ENCODE results near the gene NDUFB10. TPM values are rescaled to one million over a fixed set of nuclear protein-coding genes. Genes with fewer than 3 reads are reported as not detected.

The NDUFB10 gene
- total RNA-seq, 8 experiments from 2014 or later, result 153 to 255 (median 183) TPM

DNA sequence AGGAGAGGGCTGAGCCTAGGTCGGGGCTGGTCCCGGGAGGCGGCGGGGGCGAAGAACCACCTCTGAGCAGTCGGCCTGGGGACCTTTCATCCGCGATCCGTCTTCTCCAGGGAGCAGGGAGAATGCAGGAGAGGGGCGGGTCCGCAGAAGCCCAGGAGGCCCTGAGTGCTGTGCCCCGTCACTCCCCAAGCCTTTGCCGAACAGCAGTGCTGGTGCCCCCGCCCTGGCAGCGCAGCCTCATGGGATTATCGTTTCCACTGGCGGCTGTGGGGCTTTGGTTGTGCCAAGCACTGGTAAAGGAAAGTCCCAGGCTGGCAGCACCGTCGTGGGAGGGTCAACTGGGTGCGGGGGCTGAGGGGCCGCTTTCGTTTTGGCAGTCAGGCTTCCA lies 13.1 kb downstream of the NDUFB10 start:
- peak overlapping the region; percentile 81 to 98 (median 92) for H3K4me3 ChIP-seq
- in situ Hi-C loops (cut with MboI; ENCODE audit: low pct_unique_long_range_greater_than_20kb in 2 of 9, low sequenced_read_pairs in 9 of 9, unreplicated experiment in 9 of 9), result no loop called here
- H3K4me1 ChIP-seq (replicated peaks in 1 of 2), result peaks cover 5 to 15% of the 10 kb centered on the region in 2 donors
- peak overlapping the region; percentile 96 for H3K27ac ChIP-seq
- WGBS, 10 experiments, result 0 to 6% (median 0%) methylated on average over 2 to 20 of the region's 22 CpGs; no CpG with 5 or more reads in 7 of the 10 experiments
- ATAC-seq (replicated peaks in 6 of 8), result peak; percentile 2 to 58 (median 11)

DNA sequence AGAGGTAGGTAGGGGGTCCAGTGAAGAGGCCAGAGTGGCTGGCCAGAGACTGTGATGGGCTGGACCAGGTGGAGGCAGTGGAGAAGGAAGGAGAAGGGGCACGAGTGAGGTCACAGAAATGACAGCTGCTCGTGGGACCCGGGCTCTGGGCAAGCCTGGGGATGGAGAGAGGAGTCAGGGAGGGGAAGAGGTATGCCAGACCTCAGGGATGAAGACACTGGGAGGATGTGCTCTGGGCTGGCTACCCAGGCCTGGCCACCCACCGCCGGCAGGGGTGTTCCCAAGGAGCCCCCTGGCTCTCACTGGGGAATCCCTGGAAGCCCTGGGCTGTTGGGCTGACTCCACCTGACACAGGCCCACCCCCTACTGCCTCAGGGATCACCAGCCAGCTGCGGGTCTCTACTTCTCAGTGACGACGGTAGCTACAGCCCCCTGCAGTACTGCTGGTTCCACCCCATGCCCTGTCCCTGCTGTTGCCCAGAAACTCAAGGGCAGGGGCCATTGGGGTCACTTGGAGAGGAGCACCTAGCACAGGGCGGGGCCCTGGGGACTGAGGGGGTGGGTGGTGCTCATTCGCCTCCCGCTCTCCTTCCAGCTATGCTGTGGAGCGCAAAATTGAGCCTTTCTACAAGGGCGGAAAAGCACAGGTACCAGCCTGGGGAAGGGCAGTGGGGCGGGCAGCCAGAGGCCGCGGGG lies 14.3 kb downstream of the NDUFB10 start:
- Histone ChIP-seq H3K4me3 (no peak overlapping the region), H3K27ac (no peak overlapping the region), H3K4me1 (replicated peaks in 1 of 2) (peaks cover 5 to 15% of the 10 kb centered on the region in 2 donors)
- ATAC-seq (replicated peaks in 6 of 8), result no peak
- 67 to 87% (median 79%) methylated on average over 3 of the region's 16 CpGs; no CpG with 5 or more reads in 7 of the 10 experiments for WGBS, 10 experiments
- in situ Hi-C loops (cut with MboI; ENCODE audit: low pct_unique_long_range_greater_than_20kb in 2 of 9, low sequenced_read_pairs in 9 of 9, unreplicated experiment in 9 of 9), result no loop called here

DNA sequence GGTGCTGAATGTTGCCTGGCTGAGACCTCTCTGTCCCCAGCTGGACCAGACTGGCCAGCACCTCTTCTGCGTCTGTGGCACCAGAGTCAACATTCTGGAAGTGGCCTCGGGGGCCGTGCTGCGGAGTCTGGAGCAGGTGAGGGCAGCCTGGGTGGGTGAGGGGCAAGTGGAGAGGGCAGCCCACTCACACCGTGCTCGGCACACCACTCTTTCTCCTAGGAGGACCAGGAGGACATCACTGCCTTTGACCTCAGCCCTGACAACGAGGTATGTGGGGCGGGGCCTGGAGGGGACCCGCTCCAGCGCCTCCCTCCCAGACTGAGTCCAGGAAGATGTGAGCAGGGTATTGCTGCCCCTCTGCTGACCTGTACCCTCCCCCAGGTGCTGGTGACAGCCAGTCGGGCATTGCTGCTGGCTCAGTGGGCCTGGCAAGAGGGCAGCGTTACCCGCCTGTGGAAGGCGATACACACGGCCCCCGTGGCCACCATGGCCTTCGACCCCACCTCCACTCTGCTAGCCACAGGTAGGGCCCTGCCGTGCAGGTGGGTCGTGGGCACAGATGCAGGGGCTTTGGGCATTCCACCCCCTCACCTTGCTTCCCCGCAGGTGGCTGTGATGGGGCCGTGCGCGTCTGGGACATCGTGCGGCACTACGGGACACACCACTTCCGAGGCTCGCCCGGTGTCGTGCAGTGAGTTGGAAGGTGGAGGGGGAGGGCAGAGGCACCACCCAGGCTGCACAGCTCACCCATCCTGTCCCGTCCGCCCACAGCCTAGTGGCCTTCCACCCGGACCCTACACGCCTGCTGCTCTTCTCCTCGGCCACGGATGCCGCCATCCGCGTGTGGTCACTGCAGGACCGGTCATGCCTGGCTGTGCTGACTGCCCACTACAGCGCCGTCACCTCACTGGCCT lies 15.1 kb downstream of the NDUFB10 start:
- ATAC-seq (replicated peaks in 6 of 8), result no peak
- Histone ChIP-seq H3K4me3 (no peak overlapping the region), H3K4me1 (replicated peaks in 1 of 2) (peaks cover 5 to 15% of the 10 kb centered on the region in 2 donors), H3K27ac (no peak overlapping the region)
- 91 to 100% (median 100%) methylated on average over 1 to 13 of the region's 42 CpGs; no CpG with 5 or more reads in 5 of the 10 experiments for WGBS, 10 experiments
- in situ Hi-C loops (cut with MboI; ENCODE audit: low pct_unique_long_range_greater_than_20kb in 2 of 9, low sequenced_read_pairs in 9 of 9, unreplicated experiment in 9 of 9), result no loop called here

DNA sequence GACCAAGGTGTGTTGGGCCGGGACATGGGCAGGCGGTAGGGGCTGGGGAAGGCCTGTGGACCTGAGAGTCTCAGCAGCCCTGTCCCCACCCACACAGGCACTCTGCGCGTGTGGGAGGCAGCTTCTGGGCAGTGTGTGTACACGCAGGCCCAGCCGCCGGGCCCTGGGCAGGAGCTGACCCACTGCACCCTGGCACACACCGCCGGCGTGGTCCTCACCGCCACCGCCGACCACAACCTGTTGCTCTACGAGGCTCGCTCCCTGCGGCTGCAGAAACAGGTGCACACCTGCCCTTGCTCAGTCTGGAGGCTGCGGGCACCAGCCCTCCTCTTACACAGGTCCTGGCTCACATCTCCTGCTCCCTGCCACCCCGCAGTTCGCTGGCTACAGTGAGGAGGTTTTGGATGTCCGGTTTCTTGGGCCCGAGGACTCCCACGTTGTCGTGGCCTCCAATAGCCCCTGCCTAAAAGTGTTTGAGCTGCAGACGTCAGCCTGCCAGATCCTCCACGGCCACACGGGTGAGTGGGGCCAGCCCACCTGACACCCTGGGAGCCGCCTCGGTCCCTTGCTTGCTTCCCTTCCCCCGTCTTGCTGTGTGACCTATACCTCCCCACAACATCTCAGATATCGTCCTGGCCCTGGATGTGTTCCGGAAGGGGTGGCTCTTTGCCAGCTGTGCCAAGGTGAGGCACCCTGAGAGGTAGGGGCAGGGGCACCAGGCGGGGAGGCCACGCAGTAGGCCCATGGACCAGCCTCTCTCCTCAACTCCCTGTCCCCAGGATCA lies 16.3 kb downstream of the NDUFB10 start:
- WGBS, 10 experiments, result 80 to 96% (median 89%) methylated on average over 4 to 5 of the region's 33 CpGs; no CpG with 5 or more reads in 5 of the 10 experiments
- ATAC-seq (replicated peaks in 6 of 8), result no peak
- Histone ChIP-seq H3K27ac (no peak overlapping the region), H3K4me1 (replicated peaks in 1 of 2) (peaks cover 5 to 25% of the 10 kb centered on the region in 2 donors), H3K4me3 (no peak overlapping the region)
- in situ Hi-C loops (cut with MboI; ENCODE audit: low pct_unique_long_range_greater_than_20kb in 2 of 9, low sequenced_read_pairs in 9 of 9, unreplicated experiment in 9 of 9), result no loop called here

DNA sequence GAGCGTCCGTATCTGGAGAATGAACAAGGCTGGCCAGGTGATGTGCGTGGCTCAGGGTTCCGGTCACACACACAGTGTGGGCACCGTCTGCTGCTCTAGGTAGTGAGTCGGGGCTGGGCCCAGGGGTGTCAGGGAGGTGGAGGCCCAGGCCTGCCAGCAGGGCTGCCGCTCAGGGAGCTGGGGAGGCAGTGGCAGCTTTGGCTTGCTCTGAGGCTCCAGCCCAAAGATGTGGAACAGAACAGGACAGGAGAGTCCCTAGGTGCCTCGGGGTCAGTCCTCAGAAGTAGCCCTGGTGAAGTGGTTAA lies 16.8 kb downstream of the NDUFB10 start:
- Histone ChIP-seq H3K27ac (no peak overlapping the region), H3K4me1 (replicated peaks in 1 of 2) (peaks cover under 1 to 20% of the 10 kb centered on the region in 2 donors), H3K4me3 (no peak overlapping the region)
- WGBS, 10 experiments, result no CpG with 5 or more reads among the region's 8 CpGs
- ATAC-seq (replicated peaks in 6 of 8), result no peak
- in situ Hi-C loops (cut with MboI; ENCODE audit: low pct_unique_long_range_greater_than_20kb in 2 of 9, low sequenced_read_pairs in 9 of 9, unreplicated experiment in 9 of 9), result no loop called here

DNA sequence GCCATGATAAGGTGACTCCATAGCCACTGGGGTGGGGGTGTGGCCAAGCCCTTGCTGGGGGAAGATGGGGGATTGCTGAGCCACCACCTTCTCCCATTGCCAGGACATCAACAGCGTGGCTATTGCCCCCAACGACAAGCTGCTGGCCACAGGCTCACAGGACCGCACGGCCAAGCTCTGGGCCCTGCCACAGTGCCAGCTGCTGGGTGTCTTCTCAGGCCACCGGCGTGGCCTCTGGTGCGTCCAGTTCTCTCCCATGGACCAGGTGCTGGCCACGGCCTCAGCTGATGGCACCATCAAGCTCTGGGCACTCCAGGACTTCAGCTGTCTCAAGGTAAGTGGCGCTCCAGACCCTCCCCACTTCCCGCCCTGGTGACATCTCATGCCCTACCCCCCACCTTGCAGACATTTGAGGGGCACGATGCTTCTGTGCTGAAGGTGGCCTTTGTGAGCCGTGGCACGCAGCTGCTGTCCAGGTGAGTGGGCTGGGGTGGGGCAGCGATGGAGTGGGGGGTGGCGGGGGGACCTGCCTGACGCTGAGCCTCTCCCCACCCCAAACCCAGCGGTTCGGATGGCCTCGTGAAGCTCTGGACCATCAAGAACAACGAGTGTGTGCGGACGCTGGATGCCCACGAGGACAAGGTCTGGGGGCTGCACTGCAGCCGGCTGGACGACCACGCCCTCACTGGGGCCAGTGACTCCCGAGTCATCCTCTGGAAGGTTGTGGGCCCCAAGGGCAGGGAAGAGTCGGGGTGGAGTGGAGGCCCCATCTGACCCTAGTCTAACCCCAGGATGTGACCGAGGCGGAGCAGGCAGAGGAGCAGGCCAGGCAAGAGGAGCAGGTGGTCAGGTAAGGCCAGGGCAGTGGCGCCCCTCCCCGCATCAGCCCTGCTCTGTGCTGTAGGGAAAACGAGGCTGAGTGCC lies 17.9 kb downstream of the NDUFB10 start:
- WGBS, 10 experiments, result no CpG with 5 or more reads among the region's 33 CpGs
- Histone ChIP-seq H3K4me3 (no peak overlapping the region), H3K27ac (no peak overlapping the region), H3K4me1 (replicated peaks in 1 of 2) (peaks cover 0 to 18% of the 10 kb centered on the region in 2 donors)
- in situ Hi-C loops (cut with MboI; ENCODE audit: low pct_unique_long_range_greater_than_20kb in 2 of 9, low sequenced_read_pairs in 9 of 9, unreplicated experiment in 9 of 9), result no loop called here
- no peak for ATAC-seq (replicated peaks in 6 of 8)

DNA sequence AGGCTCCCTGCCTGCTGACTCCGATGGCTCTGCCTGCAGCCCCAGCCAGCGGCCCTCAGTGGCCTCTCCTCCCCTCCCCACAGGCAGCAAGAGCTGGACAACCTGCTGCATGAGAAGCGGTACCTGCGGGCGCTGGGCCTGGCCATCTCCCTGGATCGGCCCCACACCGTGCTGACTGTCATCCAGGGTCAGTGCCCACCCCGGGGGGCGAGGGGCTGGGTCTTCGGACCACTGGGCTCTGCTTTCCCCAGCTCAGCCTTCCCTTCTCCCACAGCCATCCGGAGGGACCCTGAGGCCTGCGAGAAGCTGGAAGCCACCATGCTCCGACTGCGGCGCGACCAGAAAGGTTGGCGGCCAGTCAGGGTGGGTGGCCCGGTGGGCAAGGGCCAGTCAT lies 18.5 kb downstream of the NDUFB10 start:
- H3K4me1 ChIP-seq (replicated peaks in 1 of 2), result peaks cover 0 to 16% of the 10 kb centered on the region in 2 donors
- H3K27ac ChIP-seq, result no peak overlapping the region
- in situ Hi-C loops (cut with MboI; ENCODE audit: low pct_unique_long_range_greater_than_20kb in 2 of 9, low sequenced_read_pairs in 9 of 9, unreplicated experiment in 9 of 9), result no loop called here
- H3K4me3 ChIP-seq, result no peak overlapping the region
- no peak for ATAC-seq (replicated peaks in 6 of 8)
- 90 to 100% (median 100%) methylated on average over 1 to 2 of the region's 18 CpGs; no CpG with 5 or more reads in 7 of the 10 experiments for WGBS, 10 experiments

DNA sequence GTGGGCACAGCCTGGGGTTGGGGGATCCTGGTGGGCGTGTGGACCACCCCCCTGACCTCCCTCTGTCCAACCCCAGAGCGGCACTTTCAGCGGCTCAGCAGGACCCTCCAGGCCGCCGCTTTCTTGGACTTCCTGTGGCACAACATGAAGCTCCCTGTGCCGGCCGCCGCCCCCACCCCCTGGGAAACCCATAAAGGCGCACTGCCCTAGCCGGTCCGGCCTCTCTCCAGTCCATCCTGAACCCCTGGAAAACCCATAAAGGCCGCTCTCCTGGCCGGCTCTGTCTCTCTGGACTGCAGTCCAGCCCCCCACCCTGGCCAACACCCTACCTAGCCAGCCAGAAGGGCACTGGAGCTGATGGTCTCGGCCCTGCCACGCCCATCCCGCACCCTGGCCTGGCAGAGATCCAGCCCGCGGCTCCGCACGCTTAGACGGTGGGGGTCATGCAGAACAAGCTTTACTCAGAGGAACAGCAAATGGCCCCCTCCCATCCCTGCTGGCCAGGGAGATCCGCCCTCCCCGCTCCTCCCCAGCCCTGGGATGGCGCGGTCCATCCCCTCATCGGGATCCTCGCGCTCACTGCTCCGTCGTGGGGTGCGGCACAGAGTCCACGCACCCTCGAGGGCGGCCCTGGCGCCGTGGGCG lies 19.3 kb downstream of the NDUFB10 start:
- in situ Hi-C loops (cut with MboI; ENCODE audit: low pct_unique_long_range_greater_than_20kb in 2 of 9, low sequenced_read_pairs in 9 of 9, unreplicated experiment in 9 of 9), result no loop called here
- no peak for ATAC-seq (replicated peaks in 6 of 8)
- H3K4me3 ChIP-seq, result no peak overlapping the region
- no peak overlapping the region for H3K27ac ChIP-seq
- WGBS, 10 experiments, result no CpG with 5 or more reads among the region's 37 CpGs
- H3K4me1 ChIP-seq (replicated peaks in 1 of 2), result peaks cover 0 to 11% of the 10 kb centered on the region in 2 donors

DNA sequence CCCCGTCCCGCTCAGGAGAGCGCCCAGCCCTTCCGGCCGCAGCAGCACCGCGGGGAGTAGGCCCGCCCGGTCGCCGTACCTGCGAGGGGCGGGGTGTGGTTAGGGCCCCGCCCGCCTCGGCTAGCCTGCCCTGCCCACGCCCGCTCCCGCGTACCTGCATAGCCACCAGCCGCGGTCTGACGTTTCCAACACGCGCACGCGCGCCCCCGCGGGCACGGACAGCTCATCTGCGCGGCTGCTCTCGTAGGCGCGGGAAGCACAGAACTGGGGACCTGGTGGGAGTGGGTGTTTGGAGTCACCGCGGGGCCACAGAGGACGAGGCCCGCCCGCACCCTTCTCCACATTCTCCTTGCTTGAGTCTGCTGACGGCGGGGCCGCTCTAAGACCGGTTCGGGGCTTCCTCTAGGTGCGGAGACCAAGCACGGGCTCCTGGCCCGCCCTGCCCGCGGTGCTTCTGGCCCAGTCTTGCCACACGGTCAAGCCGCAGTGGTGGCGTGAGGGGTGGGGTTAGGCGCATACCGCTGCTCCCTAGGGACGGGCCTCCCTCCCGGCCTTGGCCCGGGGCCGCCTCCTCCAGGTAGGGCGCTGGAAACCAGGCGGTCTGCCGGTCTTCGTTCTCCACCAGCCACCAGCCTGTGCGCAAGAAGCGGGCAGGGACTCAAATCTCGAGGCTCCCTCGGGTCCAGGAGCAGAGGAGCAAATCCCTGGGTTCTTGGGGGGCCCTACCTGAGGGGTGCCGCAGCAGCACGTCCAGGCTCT lies 20.1 kb downstream of the NDUFB10 start:
- ATAC-seq (replicated peaks in 6 of 8), result no peak
- peaks cover 0 to 11% of the 10 kb centered on the region in 2 donors for H3K4me1 ChIP-seq (replicated peaks in 1 of 2)
- no peak overlapping the region for H3K4me3 ChIP-seq
- in situ Hi-C loops (cut with MboI; ENCODE audit: low pct_unique_long_range_greater_than_20kb in 2 of 9, low sequenced_read_pairs in 9 of 9, unreplicated experiment in 9 of 9), result no loop called here
- WGBS, 10 experiments, result 18 to 20% methylated on average over 2 to 6 of the region's 70 CpGs; no CpG with 5 or more reads in 8 of the 10 experiments
- no peak overlapping the region for H3K27ac ChIP-seq

DNA sequence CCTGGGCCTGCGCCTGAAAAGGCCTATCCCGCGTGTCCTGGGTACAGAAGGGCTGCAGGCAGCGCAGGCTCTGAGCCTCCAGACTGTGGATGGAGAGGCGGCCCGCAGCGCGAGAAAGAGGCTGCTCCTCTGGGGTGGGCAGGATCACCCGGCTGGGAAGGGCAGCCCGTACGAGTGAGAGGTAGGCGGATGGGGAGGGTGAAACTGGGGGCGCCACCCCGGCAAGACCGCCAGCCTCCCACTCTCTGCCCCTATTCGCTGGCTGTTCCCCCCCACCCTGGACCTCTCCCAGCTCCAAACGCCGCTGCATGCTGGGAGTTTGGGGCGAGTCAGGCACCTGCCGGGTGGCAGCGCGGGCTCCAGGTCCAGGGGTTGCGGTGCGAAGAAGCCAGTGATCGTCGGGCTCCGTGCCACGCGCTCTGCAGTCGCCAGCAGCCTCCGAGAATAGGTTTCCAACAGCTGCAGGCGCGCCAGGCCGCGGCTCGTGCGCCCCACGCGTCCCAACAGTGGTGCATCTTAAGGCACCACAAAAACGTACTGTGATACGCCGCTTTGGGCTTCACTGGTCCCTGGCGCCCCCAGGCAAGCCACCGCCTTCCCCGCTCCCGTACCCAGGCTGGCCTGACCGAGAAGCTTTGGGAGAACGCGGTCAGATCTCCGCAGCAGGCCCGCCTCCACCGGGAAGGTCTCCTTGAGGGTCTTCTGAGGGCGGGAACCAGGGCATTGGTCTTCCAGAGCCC lies 20.9 kb downstream of the NDUFB10 start:
- WGBS, 10 experiments, result 0 to 13% methylated on average over 2 to 9 of the region's 53 CpGs; no CpG with 5 or more reads in 8 of the 10 experiments
- in situ Hi-C loops (cut with MboI; ENCODE audit: low pct_unique_long_range_greater_than_20kb in 2 of 9, low sequenced_read_pairs in 9 of 9, unreplicated experiment in 9 of 9), result no loop called here
- peaks cover 4 to 16% of the 10 kb centered on the region in 2 donors for H3K4me1 ChIP-seq (replicated peaks in 1 of 2)
- H3K27ac ChIP-seq, result no peak overlapping the region
- no peak overlapping the region for H3K4me3 ChIP-seq
- no peak for ATAC-seq (replicated peaks in 6 of 8)

DNA sequence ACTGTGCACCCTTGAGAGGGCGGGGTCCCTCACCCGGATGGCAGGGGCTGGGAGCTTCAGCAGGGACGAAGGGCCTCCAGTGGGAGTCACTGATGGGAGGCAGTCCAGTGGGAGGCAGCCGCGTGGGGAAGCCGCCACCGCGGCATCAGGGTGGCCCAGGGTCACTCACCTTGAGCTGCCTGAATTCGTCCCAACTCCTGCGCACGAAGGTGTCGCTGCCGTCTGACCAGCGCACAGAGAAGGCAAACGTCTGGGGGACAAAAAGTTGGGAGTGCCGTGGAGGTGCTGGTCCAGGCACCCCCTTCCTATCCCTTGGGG lies 21.4 kb downstream of the NDUFB10 start:
- no peak for ATAC-seq (replicated peaks in 6 of 8)
- 0 to 50% (median 31%) methylated on average over 1 to 8 of the region's 16 CpGs; no CpG with 5 or more reads in 6 of the 10 experiments for WGBS, 10 experiments
- no peak overlapping the region for H3K27ac ChIP-seq
- H3K4me3 ChIP-seq, result no peak overlapping the region
- H3K4me1 ChIP-seq (replicated peaks in 1 of 2), result peaks cover 6 to 18% of the 10 kb centered on the region in 2 donors
- in situ Hi-C loops (cut with MboI; ENCODE audit: low pct_unique_long_range_greater_than_20kb in 2 of 9, low sequenced_read_pairs in 9 of 9, unreplicated experiment in 9 of 9), result no loop called here

All from motor neuron (in vitro differentiated cells).